ENCODE results near the gene SLC28A1. TPM values are rescaled to one million over a fixed set of nuclear protein-coding genes. Genes with fewer than 3 reads are reported as not detected.

The SLC28A1 gene
- total RNA-seq, 2 experiments from 2014 or later: not detected

GRCh38 chr15:84894736-84895425 lies 10.4 kb downstream of the SLC28A1 start:
- Mint-ChIP-seq H3K9me3 (no peaks in the 10 kb centered on the region), H3K36me3 (no peaks in the 10 kb centered on the region), H3K27me3 (peaks cover 20% of the 10 kb centered on the region), H3K4me3 (no peak overlapping the region), H3K4me1 (no peaks in the 10 kb centered on the region), H3K27ac (no peak overlapping the region)
- POLR2A ChIA-PET: interaction anchor here (0.7 kb wide), 1 partner anchor 797 kb away, joined by 5 read pairs; no protein-coding TSS in a partner anchor
- DNase-seq (no peak), ATAC-seq (ENCODE audit: low read depth) (no peak)

GRCh38 chr15:84898761-84899160 lies 14.3 kb downstream of the SLC28A1 start:
- H3K27ac Mint-ChIP-seq: no peak overlapping the region
- H3K4me3 Mint-ChIP-seq: no peak overlapping the region
- H3K9me3 Mint-ChIP-seq: no peaks in the 10 kb centered on the region
- peaks cover 24% of the 10 kb centered on the region for H3K27me3 Mint-ChIP-seq
- H3K36me3 Mint-ChIP-seq: no peaks in the 10 kb centered on the region
- ATAC-seq (ENCODE audit: low read depth) (no peak), DNase-seq (no peak)
- POLR2A ChIA-PET: no interaction called here
- H3K4me1 Mint-ChIP-seq: no peaks in the 10 kb centered on the region

GRCh38 chr15:84899750-84900149 lies 15.3 kb downstream of the SLC28A1 start:
- peaks cover 24% of the 10 kb centered on the region for H3K27me3 Mint-ChIP-seq
- H3K4me3 Mint-ChIP-seq: no peak overlapping the region
- H3K9me3 Mint-ChIP-seq: no peaks in the 10 kb centered on the region
- no peak overlapping the region for H3K27ac Mint-ChIP-seq
- H3K4me1 Mint-ChIP-seq: no peaks in the 10 kb centered on the region
- POLR2A ChIA-PET: no interaction called here
- no peak for ATAC-seq (ENCODE audit: low read depth)
- no peak for DNase-seq
- no peaks in the 10 kb centered on the region for H3K36me3 Mint-ChIP-seq

- no peak overlapping the region for H3K27ac Mint-ChIP-seq
- no peaks in the 10 kb centered on the region for H3K9me3 Mint-ChIP-seq
- POLR2A ChIA-PET: no interaction called here
- H3K27me3 Mint-ChIP-seq: peaks cover 21% of the 10 kb centered on the region
- DNase-seq (no peak), ATAC-seq (ENCODE audit: low read depth) (no peak)
- H3K36me3 Mint-ChIP-seq: no peaks in the 10 kb centered on the region
- no peaks in the 10 kb centered on the region for H3K4me1 Mint-ChIP-seq
- H3K4me3 Mint-ChIP-seq: no peak overlapping the region
These were observed 17.1 kb downstream of the SLC28A1 start for GRCh38 chr15:84901540-84901939.

- no peak for ATAC-seq (ENCODE audit: low read depth)
- POLR2A ChIA-PET: no interaction called here
These were observed 19.3 kb downstream of the SLC28A1 start for GRCh38 chr15:84903751-84904150.

GRCh38 chr15:84904419-84904818 lies 20.0 kb downstream of the SLC28A1 start:
- ATAC-seq (ENCODE audit: low read depth) (no peak), DNase-seq (no peak)
- H3K4me1 Mint-ChIP-seq: no peaks in the 10 kb centered on the region
- peaks cover 10% of the 10 kb centered on the region for H3K27me3 Mint-ChIP-seq
- POLR2A ChIA-PET: no interaction called here
- no peak overlapping the region for H3K27ac Mint-ChIP-seq
- no peaks in the 10 kb centered on the region for H3K36me3 Mint-ChIP-seq
- no peak overlapping the region for H3K4me3 Mint-ChIP-seq
- H3K9me3 Mint-ChIP-seq: no peaks in the 10 kb centered on the region

More at GRCh38 chr15:84903751-84904150, 19.3 kb downstream of the SLC28A1 start:
- no peaks in the 10 kb centered on the region for H3K9me3 Mint-ChIP-seq
- H3K27me3 Mint-ChIP-seq: peaks cover 12% of the 10 kb centered on the region
- no peaks in the 10 kb centered on the region for H3K36me3 Mint-ChIP-seq
- DNase-seq: no peak
- H3K4me3 Mint-ChIP-seq: no peak overlapping the region
- H3K4me1 Mint-ChIP-seq: no peaks in the 10 kb centered on the region
- no peak overlapping the region for H3K27ac Mint-ChIP-seq

GRCh38 chr15:84905016-84905916 lies 20.8 kb downstream of the SLC28A1 start:
- DNase-seq (no peak), ATAC-seq (ENCODE audit: low read depth) (no peak)
- no peaks in the 10 kb centered on the region for H3K4me1 Mint-ChIP-seq
- H3K4me3 Mint-ChIP-seq: no peak overlapping the region
- H3K27me3 Mint-ChIP-seq: peaks cover 2% of the 10 kb centered on the region
- no peak overlapping the region for H3K27ac Mint-ChIP-seq
- no peaks in the 10 kb centered on the region for H3K36me3 Mint-ChIP-seq
- POLR2A ChIA-PET: no interaction called here
- H3K9me3 Mint-ChIP-seq: no peaks in the 10 kb centered on the region

GRCh38 chr15:84907731-84908130 lies 23.3 kb downstream of the SLC28A1 start:
- Mint-ChIP-seq H3K4me1 (peaks cover 9% of the 10 kb centered on the region), H3K27ac (no peak overlapping the region), H3K9me3 (no peaks in the 10 kb centered on the region), H3K36me3 (no peaks in the 10 kb centered on the region), H3K27me3 (no peaks in the 10 kb centered on the region), H3K4me3 (no peak overlapping the region)
- DNase-seq (no peak), ATAC-seq (ENCODE audit: low read depth) (no peak)
- POLR2A ChIA-PET: no interaction called here

GRCh38 chr15:84908564-84908963 lies 24.1 kb downstream of the SLC28A1 start:
- POLR2A ChIA-PET: no interaction called here
- Mint-ChIP-seq H3K9me3 (no peaks in the 10 kb centered on the region), H3K4me3 (no peak overlapping the region), H3K27me3 (no peaks in the 10 kb centered on the region), H3K4me1 (peaks cover 9% of the 10 kb centered on the region), H3K27ac (no peak overlapping the region), H3K36me3 (no peaks in the 10 kb centered on the region)
- DNase-seq (no peak), ATAC-seq (ENCODE audit: low read depth) (no peak)

- no peaks in the 10 kb centered on the region for H3K36me3 Mint-ChIP-seq
- DNase-seq: no peak
- POLR2A ChIA-PET: no interaction called here
- H3K27ac Mint-ChIP-seq: no peak overlapping the region
- ATAC-seq (ENCODE audit: low read depth): no peak
- H3K27me3 Mint-ChIP-seq: no peaks in the 10 kb centered on the region
- no peak overlapping the region for H3K4me3 Mint-ChIP-seq
- peaks cover 9% of the 10 kb centered on the region for H3K4me1 Mint-ChIP-seq
- no peaks in the 10 kb centered on the region for H3K9me3 Mint-ChIP-seq
These were observed 24.6 kb downstream of the SLC28A1 start for GRCh38 chr15:84909029-84909428.

- H3K27ac Mint-ChIP-seq: no peak overlapping the region
- no peak overlapping the region for H3K4me3 Mint-ChIP-seq
- peaks cover 12% of the 10 kb centered on the region for H3K4me1 Mint-ChIP-seq
- DNase-seq (no peak), ATAC-seq (ENCODE audit: low read depth) (no peak)
- H3K27me3 Mint-ChIP-seq: no peaks in the 10 kb centered on the region
- POLR2A ChIA-PET: no interaction called here
- H3K9me3 Mint-ChIP-seq: no peaks in the 10 kb centered on the region
- peaks cover under 1% of the 10 kb centered on the region for H3K36me3 Mint-ChIP-seq
These were observed 25.3 kb downstream of the SLC28A1 start for GRCh38 chr15:84909782-84910181.

- no peak for DNase-seq
- no peaks in the 10 kb centered on the region for H3K9me3 Mint-ChIP-seq
- POLR2A ChIA-PET: no interaction called here
These were observed 26.6 kb downstream of the SLC28A1 start for GRCh38 chr15:84910928-84911623.

GRCh38 chr15:84911879-84912660 lies 27.6 kb downstream of the SLC28A1 start:
- ATAC-seq (ENCODE audit: low read depth) (no peak), DNase-seq (no peak)
- Mint-ChIP-seq H3K4me1 (peaks cover 20% of the 10 kb centered on the region), H3K27ac (peak overlapping the region; percentile 69), H3K4me3 (no peak overlapping the region), H3K9me3 (no peaks in the 10 kb centered on the region), H3K36me3 (peaks cover 2% of the 10 kb centered on the region), H3K27me3 (no peaks in the 10 kb centered on the region)
- POLR2A ChIA-PET: no interaction called here

More at GRCh38 chr15:84910928-84911623, 26.6 kb downstream of the SLC28A1 start:
- Mint-ChIP-seq H3K27ac (no peak overlapping the region), H3K4me1 (peaks cover 20% of the 10 kb centered on the region), H3K27me3 (no peaks in the 10 kb centered on the region), H3K4me3 (no peak overlapping the region), H3K36me3 (peaks cover 2% of the 10 kb centered on the region)
- no peak for ATAC-seq (ENCODE audit: low read depth)

Measured in activated naive CD8-positive, alpha-beta T cell treated with anti-CD3 and anti-CD28 coated beads, Interleukin-2, amount 10 ng/mL, durations not matched to agents 7 days and 5 days (primary cell).